A549 treated with Mapracorat at 1 μM for 4 hours (cell line): ENCODE results near the gene TP53INP2. TPM values are rescaled to one million over a fixed set of nuclear protein-coding genes. Genes with fewer than 3 reads are reported as not detected.

Experiments
- total RNA-seq: library from RNA; stranded (reverse); fragments of 200-300 nt; extraction: Qiagen RNA extraction; gene quantifications from 5 replicates; pipeline ENCODE4 v1.2.3, GENCODE V29; 2022

Gene TP53INP2, protein sequence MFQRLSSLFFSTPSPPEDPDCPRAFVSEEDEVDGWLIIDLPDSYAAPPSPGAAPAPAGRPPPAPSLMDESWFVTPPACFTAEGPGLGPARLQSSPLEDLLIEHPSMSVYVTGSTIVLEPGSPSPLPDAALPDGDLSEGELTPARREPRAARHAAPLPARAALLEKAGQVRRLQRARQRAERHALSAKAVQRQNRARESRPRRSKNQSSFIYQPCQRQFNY
- total RNA-seq, result 6.9 to 9.2 TPM (median 7.8 TPM) in 5 replicates

DNA sequence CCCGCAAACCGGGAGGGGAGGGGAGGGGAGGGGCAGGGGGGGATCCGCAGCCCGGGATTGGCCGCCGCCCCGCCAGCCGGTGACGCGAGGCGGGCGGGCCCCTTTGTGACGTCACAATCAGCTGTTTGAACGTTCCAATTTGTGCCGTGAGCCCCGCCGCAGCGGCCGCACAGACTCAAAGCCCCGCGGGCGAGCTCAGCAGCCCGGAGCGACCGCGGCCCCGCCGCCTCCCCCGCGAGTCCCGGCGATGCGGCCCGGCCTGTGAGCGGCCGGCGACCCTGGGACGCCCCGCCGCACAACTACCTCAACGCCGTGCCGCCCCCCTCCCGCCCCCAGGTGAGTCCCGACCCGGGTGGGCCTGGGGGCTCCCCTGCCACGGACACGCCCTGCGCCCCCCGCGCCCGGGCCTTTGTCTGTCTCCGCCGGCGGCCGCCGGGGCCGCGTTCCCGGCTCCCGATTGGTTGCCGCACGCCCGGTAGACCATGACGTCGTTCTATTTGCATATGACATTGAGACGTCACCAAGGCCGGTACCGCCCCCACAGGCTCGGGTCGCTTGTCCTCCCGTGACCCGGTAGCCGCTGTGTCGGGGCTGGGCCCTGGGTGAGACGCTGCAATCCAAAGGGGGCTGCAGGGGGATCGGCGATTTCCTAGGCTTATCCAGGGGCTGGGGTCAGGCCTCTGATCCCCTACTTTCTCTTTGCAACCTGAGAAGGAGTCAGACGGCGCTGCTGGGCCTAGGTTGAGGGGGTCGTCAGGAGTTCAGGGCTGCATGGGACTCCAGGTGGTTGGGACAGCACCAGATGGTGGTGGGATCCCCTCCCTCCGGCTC is at the start of gene TP53INP2:
TSS of gene TP53INP2 (plus strand) at position 168 of the 831 bp plus-strand sequence. CDS start 4,396 bp downstream, outside the sequence.

DNA sequence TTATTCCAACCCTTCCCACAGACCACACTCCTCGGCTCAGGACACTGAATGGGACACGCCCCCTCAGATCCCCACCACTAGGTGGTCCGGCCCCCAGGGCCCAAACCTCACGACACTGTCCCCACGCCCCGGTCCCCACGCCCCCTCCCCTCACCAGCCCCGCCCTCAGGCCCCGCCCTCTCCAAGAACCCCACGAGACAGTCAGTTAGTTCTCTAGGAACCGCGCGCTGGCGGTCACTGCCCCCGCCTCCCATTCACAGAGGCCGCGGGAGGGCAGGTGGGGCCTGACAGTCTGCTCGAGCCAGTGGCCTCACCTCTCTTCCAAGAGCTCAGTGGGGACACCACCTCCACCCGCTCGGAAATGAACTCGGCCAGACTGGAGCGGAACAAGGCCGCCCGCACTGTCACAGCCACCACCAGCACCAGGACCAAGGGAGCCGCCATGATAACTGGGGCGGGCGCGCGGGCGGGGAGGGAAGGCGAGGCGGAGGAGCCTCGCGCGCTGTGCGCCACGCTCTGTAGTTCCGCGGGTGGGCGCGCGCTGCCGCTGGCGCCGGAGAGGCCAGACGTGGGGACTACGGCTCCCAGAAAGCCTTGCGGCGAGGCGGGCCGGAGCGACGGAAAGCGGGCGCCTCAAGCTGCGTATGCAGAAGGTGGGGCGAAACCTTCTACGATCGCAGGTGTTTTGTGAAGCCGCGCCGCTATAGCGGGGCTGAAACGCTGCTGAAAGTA is 27.3 kb upstream of the TP53INP2 start, which contains the start of gene PIGU:
TSS of gene PIGU (minus strand) at position 451 of the 732 bp plus-strand sequence. CDS start at position 444, 7 bp downstream.

Other genes starting within 250 kb of the TP53INP2 start
- 217 to 259 TPM (median 234 TPM) in 5 replicates for gene DYNLRB1, start 187.9 kb upstream of the TP53INP2 start, total RNA-seq
- gene MAP1LC3A, start 145.6 kb upstream of the TP53INP2 start, total RNA-seq, result 19.2 to 32.0 TPM (median 25.2 TPM) in 5 replicates
- gene PIGU, start 27.3 kb upstream of the TP53INP2 start, total RNA-seq, result 25.9 to 30.0 TPM (median 27.5 TPM) in 5 replicates
- 18.4 to 21.7 TPM (median 19.9 TPM) in 5 replicates for gene NCOA6, start 121.3 kb downstream of the TP53INP2 start, total RNA-seq
- gene GGT7, start 168.5 kb downstream of the TP53INP2 start, total RNA-seq, result 6.6 to 8.5 TPM (median 7.1 TPM) in 5 replicates
- 8.7 to 11.2 TPM (median 9.1 TPM) in 5 replicates for gene ACSS2, start 172.3 kb downstream of the TP53INP2 start, total RNA-seq